Prostate gland (tissue), 2 donors: ENCODE results near the gene TRIM72. TPM values are rescaled to one million over a fixed set of nuclear protein-coding genes. Genes with fewer than 3 reads are reported as not detected.
"Not testable (repeated sequence)": the region's sequence is repeated elsewhere in the genome, so short reads cannot be mapped to it uniquely, and the experiment has no call there.

Experiments used
- DNase-seq: peaks from one replicate; pipeline ENCODE4 v3.0.0-alpha.2; 2019; ENCODE audit warnings: low spot score
- H3K27ac ChIP-seq, 2 donors: fragments of 200-600 bp; sonication (generic); 2 replicates each; pipeline ENCODE4 v1.5.1; 2017 to 2019
- H3K27me3 ChIP-seq: fragments of 200-600 bp; sonication (generic); replicated peaks from 2 replicates; pipeline ENCODE4 v1.5.1; 2019; ENCODE audit not compliant: insufficient read depth
- H3K36me3 ChIP-seq, 2 donors: fragments of 200-600 bp; sonication (generic); 1 replicate in 1 of 2; 2 replicates in 1 of 2; pipeline versions ENCODE4 v1.5.1 to v1.8.1; 2017 to 2019
- H3K4me1 ChIP-seq: fragments of 200-600 bp; sonication (generic); replicated peaks from 2 replicates; pipeline ENCODE4 v1.5.1; 2019
- H3K4me3 ChIP-seq, 2 donors: fragments of 200-600 bp; sonication (generic); 2 replicates each; pipeline ENCODE4 v1.5.1; 2017 to 2019
- H3K9me3 ChIP-seq: fragments of 200-600 bp; sonication (generic); 2 replicates; pipeline ENCODE4 v1.5.1; 2017
- CTCF ChIP-seq, 4 experiments: fragments of 200-600 bp in 2 of 4; fragments of 450-650 bp in 2 of 4; sonication (generic) in 2 of 4; IDR thresholded peaks; 1 replicate in 3 of 4; 2 replicates in 1 of 4; pipeline ENCODE4 v1.5.1; 2016 to 2019; ENCODE audit warnings: antibody characterized with exemption in 4 of 4, mild to moderate bottlenecking in 2 of 4, moderate library complexity in 2 of 4
- POLR2A ChIP-seq: fragments of 450-650 bp; IDR thresholded peaks from one replicate; pipeline ENCODE4 v1.6.1; 2016; ENCODE audit warnings: antibody characterized with exemption, mild to moderate bottlenecking
- POLR2AphosphoS5 ChIP-seq: sonication (generic); formaldehyde crosslinking; IDR thresholded peaks from one replicate; pipeline ENCODE4 v1.6.1; 2017; ENCODE audit warnings: antibody characterized with exemption
- WGBS: methylation state at CpG from one replicate; pipeline ENCODE4 v1.1.5; 2018; 5-methylcytosine and 5-hydroxymethylcytosine counted together
- intact Hi-C: fragments of 100-400 bp; cut with DNase I; formaldehyde crosslinking; loops from one replicate; pipeline ENCODE4 v1.14.2; 2022
- total RNA-seq, 2 donors: library from RNA; depleted of rRNA; stranded (reverse); fragments of >200 nt; gene quantifications; one replicate each; pipeline ENCODE4 v1.1.0, GENCODE V29; 2016

Gene TRIM72
- total RNA-seq, 2 donors from 2014 or later = 0.23 to 3.9 TPM

- Histone ChIP-seq H3K4me3 (no peak overlapping the region), H3K27ac (no peak overlapping the region), H3K9me3 (no peaks in the 10 kb centered on the region), H3K36me3 (peaks cover 28 to 41% of the 10 kb centered on the region in 2 donors), H3K4me1 (no peaks in the 10 kb centered on the region), H3K27me3 (no peaks in the 10 kb centered on the region)
- TF ChIP-seq POLR2AphosphoS5 (no peak), POLR2A (no peak), CTCF (IDR thresholded peaks at IDR 0.05) (no peak)
- intact Hi-C loops = no loop called here
- WGBS = 91% methylated on average over 2 of the region's 2 CpGs
- DNase-seq = no peak
These were observed 20.0 kb upstream of the TRIM72 start for GRCh38 chr16:31193874-31194273.

- H3K36me3 ChIP-seq = peaks cover 18 to 32% of the 10 kb centered on the region in 2 donors
- DNase-seq = no peak
- 88% methylated on average over 7 of the region's 7 CpGs for WGBS
- TF ChIP-seq POLR2AphosphoS5 = no peak
- no peak for TF ChIP-seq POLR2A
- TF ChIP-seq CTCF (IDR thresholded peaks at IDR 0.05) = no peak
- no peaks in the 10 kb centered on the region for H3K4me1 ChIP-seq
- H3K9me3 ChIP-seq = no peaks in the 10 kb centered on the region
- intact Hi-C loops = no loop called here
- H3K27me3 ChIP-seq = no peaks in the 10 kb centered on the region
- H3K27ac ChIP-seq = no peak overlapping the region
- no peak overlapping the region for H3K4me3 ChIP-seq
These were observed 19.0 kb upstream of the TRIM72 start for GRCh38 chr16:31194898-31195297.

GRCh38 chr16:31195861-31196260, 18.1 kb upstream of the TRIM72 start:
- DNase-seq, H3K4me3 ChIP-seq, intact Hi-C loops, H3K27ac ChIP-seq, H3K9me3 ChIP-seq, H3K4me1 ChIP-seq, H3K27me3 ChIP-seq: not testable (repeated sequence)
- 100% methylated on average over 11 of the region's 11 CpGs for WGBS
- peaks cover 9 to 23% of the 10 kb centered on the region in 2 donors for H3K36me3 ChIP-seq

- Histone ChIP-seq H3K4me3 (no peak overlapping the region), H3K36me3 (peaks cover 6 to 16% of the 10 kb centered on the region in 2 donors), H3K9me3 (no peaks in the 10 kb centered on the region), H3K27me3 (no peaks in the 10 kb centered on the region), H3K27ac (no peak overlapping the region), H3K4me1 (no peaks in the 10 kb centered on the region)
- DNase-seq = no peak
- intact Hi-C loops = no loop called here
- no peak for TF ChIP-seq POLR2AphosphoS5
- TF ChIP-seq CTCF (IDR thresholded peaks at IDR 0.05) = no peak
- TF ChIP-seq POLR2A = no peak
- whole genome bisulfite sequencing = 85% methylated on average over 17 of the region's 17 CpGs
These were observed 17.4 kb upstream of the TRIM72 start for GRCh38 chr16:31196324-31197088.

GRCh38 chr16:31198207-31198882, 15.6 kb upstream of the TRIM72 start:
- H3K36me3 ChIP-seq = peaks cover 6 to 7% of the 10 kb centered on the region in 2 donors
- intact Hi-C loops = no loop called here

More at GRCh38 chr16:31198207-31198882, 15.6 kb upstream of the TRIM72 start:
- Histone ChIP-seq H3K4me3 (no peak overlapping the region), H3K4me1 (no peaks in the 10 kb centered on the region), H3K27ac (no peak overlapping the region), H3K9me3 (no peaks in the 10 kb centered on the region), H3K27me3 (no peaks in the 10 kb centered on the region)
- WGBS = 46% methylated on average over 7 of the region's 7 CpGs
- DNase-seq = no peak
- TF ChIP-seq POLR2AphosphoS5 (no peak), CTCF (IDR thresholded peaks at IDR 0.05) (no peak)
